NCI-H82 (cell line): Measurements from ENCODE around the gene PRRC2C.
"Not testable (repeated sequence)": the region's sequence is repeated elsewhere in the genome, so short reads cannot be mapped to it uniquely, and the experiment has no call there.

Experiments used
- DNase-seq: peaks from one replicate; lab custom pipeline; 2025; lab: John Stamatoyannopoulos, UW

PRRC2C gene

DNA sequence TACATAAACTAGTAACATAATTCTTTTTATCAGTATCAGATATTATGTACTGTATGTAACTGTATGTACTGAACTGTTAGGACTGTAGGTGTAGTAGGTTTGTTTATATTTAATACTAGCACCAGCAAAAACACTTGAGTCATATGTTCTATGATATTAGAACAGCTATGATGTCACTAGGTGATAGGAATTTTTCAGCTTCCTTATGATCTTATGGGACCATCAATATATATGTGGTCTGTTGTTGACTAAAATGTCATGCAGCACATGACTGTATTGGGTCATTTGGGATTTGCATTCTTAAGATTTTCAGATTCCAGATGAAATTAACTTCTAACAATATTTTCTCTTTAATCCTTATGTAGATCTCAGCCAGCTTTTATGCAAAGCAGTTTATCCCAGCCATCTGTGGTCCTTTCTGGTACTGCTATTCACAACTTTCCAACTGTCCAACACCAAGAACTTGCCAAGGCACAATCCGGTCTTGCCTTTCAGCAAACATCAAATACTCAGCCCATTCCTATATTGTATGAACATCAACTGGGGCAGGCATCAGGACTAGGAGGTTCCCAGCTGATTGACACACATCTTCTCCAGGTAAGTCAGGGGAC, 98.4 kb downstream of the PRRC2C start:
- DNase-seq = no peak

DNA sequence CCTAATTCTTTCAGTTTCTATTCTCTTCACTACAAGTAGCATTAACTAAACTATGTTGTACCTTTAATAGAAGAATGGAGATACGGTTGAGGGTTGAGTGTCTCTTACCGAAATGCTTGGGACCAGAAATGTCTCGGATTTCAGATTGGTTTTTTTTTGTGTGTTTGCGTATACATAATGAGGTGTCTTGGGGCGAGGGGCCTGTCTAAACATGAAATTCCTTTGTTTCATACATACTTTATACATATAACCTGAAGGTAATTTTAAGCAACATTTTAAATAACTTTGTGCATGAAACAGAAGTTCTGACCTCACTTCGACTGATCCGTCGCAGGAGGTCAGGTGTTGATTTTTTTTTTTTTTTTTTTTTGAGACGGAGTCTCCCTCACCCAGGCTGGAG, 100.4 kb downstream of the PRRC2C start:
- DNase-seq = no peak

DNA sequence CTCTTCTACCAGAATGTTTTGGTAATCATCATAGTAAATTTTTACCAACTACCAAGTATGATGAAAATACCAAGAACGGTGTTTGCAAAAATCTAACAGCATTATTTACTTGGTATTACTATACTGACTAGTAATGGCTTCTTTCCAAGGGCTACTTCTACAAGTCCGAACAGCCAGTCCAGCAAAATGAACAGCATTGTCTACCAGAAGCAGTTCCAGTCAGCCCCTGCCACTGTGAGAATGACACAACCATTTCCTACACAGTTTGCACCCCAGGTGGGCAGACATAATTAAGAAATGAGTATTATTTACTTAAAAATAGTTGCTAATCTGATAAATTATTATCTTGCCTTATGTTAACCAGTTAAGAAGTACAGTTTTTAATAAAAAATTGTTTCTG, 102.9 kb downstream of the PRRC2C start:
- DNase-seq = no peak

DNA sequence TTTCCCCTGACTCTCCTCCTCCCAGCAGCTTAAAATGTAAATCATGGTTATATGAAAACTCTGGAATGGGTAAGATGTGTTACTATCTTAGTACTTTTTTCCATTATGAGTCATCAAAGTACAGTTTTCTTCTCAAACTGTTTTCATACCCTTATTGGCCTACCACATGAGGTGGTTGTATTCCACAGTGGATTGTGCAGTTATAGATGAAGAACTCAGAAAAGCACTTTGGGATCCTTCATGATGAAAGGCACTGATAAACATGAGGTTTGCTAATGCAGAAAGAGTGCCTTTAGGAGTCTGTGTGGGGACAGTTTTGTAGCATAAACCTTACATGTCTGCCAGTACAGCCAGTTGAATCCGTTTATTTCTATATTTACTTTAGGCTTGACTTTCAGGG, 104.7 kb downstream of the PRRC2C start:
- no peak for DNase-seq

DNA sequence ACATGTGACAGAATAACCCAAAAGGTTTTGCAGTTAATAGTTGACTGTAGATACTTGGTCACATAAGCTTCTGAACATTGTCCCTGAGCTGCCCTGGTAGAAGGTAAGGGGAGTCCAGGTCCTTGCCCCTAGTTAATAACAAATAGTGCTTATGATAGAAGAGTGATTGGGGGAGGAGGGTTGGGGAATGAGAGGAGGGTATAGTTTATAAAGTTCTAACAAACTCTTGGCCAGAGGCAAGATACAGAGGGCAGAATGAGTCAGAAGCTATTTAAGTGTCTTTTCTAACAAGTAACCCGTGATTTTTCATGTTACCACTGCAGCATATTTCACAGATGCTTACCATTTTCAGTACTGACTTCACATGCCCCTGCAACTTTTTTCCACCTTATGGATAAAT, 110.0 kb downstream of the PRRC2C start:
- no peak for DNase-seq

DNA sequence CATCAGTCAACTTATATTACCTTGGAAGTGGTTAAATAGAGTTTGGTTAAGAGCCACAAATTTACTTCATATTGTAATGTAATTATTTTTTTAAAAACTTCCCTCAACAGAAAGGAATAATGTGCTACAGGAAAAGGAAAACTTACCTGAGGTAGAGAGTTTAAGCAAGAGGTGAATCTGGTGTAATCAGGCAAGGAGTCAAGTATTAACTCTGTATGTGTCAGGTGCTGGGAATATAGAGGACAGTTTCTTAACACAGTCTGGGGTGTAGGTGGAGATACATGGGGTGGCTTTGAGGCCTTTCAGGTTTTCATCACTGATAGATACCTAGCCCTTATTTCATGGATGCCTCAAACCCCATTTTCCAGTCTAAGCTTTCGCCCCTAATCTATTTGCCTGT, 110.8 kb downstream of the PRRC2C start:
- no peak for DNase-seq

DNA sequence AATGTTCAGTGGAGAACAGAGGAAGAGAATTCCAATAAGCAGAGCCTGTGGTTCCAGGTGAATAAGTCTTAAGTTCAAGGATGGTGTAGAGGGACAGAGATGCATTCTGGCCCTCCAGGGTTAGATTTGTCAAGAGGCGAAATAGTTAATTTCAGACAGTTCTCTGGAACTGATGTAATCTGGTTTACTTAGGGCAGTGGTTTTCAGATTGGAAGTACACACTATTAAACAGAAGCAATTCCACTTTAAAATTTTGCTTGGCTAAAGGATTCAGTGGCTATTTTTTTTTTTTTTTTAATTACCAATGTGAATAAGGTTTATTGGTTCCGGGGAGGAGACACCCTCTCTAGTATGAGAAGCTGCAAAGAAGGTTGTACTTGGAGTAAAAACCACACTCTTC, 111.4 kb downstream of the PRRC2C start:
- no peak for DNase-seq

DNA sequence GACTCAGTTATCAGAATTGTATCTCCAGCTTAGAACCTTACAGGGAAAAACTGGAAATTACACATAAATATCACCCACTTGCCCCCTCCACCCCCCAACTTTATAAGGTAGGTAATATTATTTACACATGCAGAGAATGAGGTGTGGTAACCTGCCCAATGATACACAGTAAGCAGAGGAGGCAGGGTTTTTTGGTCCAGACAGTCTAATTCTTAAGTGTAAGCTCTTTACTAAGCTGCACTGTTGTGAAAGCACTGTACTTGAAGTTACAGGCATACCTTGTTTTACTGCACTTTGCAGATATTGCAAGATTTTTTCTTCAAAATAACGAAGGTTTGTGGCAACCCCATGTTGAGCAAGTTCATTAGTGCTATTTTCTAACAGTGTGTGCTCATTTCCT, 111.9 kb downstream of the PRRC2C start:
- DNase-seq = no peak

DNA sequence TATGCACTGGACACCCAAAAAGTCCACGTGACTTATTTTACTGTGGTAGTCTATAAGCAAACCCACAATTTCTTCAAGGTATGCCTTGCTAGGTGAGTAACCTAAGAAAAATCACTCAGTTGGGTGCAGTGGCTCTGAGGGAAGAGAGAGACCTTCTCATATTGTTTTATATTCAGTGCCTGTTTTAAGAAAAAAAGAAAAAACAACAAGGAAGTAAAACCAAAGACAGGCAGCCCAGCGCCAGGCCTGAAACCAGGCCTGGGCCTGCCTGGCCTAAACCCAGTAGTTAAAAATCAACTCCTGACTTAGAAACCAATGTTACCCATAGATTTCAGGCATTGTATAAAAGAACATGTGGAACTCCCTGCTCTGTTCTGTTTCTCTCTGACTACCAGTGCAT, 115.0 kb downstream of the PRRC2C start:
- not testable (repeated sequence) for DNase-seq

DNA sequence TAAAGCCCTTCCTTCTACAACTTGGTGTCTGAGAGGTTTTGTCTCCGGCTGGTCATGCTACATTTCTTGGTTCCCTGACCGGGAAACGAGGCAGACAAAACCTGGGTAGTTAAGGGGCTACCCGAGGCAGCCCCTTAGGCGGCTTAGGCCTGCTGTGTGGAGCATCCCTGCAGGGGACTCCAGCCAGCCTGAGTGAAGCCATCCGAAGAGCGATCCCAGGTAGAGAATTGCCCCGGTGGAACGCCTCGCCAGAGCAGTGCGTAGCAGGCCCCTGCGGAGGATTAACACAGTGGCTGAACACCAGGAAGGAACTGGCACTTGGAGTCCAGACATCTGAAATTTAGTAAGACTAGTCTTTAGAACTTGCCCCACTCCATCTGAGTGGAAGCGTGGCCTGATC, 115.5 kb downstream of the PRRC2C start:
- no peak for DNase-seq

DNA sequence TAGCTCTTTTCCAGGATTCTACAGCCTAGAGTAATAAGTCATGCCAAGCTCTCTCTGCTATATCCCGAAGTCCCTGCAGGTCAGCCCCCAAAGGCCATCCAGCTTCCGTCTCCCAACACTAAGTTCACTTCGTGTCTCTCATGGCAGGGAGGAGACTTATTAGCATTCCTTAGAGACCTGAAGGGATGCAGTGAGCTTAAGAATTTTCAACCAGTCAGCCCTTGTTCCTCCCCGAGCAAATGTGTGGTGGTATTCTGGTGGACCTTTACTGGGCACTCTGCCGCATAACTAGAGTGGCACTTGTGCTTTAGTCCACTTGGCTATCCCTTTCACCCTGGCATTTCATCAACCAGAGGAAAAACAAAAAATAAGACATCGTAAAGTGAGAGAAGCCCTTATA, 117.7 kb downstream of the PRRC2C start:
- DNase-seq = not testable (repeated sequence)

DNA sequence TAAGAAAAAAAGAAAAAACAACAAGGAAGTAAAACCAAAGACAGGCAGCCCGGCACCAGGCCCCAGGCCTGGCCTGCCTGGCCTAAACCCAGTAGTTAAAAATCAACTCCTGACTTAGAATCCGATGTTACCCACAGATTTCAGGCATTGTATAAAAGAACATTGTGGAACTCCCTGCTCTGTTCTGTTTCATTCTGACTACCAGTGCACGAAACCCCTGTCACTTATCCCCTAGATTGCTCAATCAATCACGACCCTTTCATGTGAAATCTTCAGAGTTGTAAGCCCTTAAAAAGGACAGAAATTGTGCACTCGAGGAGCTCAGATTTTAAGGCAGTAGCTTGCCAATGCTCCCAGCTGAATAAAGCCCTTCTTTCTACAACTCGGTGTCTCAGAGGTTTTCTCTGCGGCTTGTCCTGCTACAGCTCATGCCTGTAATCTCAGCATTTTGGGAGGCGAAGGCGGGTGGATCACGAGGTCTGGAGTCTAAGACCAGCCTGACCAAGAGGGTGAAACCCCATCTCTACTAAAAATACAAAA, 121.1 kb downstream of the PRRC2C start:
- DNase-seq = no peak

DNA sequence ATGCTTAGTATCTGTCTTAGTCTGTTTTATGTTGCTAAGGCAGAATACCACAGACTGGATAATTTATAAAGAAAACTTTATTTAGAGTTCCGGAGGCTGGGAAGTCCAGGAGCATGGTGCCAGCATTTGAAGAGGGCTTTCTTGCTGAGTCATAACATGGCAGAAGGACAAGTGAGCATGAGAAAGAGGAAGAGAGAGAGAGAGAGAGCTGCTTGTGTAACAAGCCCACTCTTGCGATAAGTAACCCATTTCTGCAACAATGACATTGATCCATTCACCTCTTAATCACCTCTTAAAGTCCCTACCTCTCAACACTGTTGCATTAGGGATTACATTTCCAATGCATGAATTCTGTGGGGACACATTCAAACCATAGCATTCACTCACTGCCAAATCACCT, 125.1 kb downstream of the PRRC2C start:
- no peak for DNase-seq

DNA sequence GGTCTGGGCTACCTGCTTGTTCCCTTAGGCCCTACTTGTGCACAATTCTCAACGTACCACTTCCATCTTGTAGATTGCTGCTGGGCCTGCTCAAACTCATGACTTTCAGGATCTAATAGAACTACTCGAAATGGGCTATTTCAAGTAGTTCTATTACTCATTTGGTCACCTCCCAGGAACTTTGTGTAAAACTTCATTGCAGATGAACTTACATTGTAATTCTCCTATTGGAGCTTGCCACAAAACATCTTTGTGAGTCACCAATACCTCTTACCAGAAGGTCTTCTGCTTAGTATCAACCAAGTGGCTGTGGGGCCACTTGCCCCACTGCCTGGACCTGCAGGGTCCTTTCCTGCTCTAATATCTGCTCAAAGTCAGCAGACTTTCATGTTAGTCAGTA, 126.0 kb downstream of the PRRC2C start:
- no peak for DNase-seq

DNA sequence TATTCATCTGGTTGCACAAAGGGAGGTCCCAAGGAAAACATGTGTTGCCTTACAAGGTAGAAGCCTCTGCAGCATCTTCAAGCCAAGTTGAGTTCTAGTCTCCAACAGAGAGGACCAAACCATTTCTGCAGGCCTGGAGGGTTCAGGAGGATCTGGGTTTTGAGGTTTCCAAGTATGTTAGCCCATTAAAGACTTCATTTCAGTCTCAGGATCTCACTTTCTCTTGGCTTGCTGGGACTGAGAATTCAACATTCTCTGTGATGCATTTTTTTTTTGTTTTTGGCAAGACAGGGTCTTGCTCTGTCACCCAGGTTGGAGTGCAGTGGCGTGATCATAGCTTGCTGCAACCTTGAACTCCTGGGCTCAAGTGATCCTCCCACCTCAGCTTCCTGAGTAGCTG, 128.0 kb downstream of the PRRC2C start:
- no peak for DNase-seq

DNA sequence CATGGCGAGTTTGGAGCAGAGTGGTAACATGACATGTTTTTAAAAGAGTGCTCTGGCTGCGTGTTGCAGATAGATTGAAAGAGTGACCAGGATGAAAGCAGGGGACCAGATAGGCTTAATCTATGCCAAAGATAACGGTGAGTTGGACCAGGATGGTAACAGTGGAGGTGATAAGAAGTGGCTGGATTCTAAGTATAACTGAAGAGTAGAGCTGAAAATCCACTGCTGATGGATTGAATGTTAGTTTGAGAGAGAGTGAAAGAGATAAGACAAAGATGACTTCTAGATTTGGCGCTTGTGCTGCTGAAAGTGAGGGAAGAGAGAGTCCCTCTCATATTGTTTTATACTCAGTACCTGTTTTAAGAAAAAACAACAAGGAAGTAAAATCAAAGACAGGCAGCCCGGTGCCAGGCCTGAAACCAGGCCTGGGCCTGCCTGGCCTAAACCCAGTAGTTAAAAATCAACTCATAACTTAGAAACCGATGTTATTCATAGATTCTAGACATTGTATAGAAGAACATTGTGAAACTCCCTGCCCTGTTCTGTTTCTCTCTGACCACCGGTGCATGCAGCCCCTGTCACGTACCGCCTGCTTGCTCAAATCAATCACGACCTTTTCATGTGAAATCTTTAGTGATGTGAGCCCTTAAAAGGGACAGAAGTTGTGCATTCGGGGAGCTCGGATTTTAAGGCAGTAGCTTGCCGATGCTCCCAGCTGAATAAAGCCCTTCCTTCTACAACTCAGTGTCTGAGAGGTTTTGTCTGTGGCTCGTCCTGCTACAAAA, 130.0 kb downstream of the PRRC2C start:
- DNase-seq = not testable (repeated sequence)

DNA sequence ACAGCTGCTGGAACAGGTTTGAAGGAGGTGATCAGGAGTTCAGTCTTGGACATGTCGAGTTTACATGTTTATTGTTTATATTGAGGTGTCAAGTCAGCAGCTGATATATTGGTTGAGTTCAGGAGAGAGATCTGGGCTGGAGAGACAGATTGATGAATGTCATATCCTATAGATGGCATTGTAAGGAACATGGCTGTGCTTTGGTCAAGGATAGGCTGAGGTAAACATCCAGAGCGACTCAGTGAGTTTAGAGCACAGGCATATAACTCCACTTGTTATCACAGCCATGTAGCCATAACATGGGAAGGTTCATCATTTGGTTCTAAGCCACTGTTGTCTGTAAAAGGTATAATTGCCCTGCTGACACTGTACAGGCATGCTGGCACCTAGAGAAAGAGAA, 131.3 kb downstream of the PRRC2C start:
- DNase-seq = no peak

DNA sequence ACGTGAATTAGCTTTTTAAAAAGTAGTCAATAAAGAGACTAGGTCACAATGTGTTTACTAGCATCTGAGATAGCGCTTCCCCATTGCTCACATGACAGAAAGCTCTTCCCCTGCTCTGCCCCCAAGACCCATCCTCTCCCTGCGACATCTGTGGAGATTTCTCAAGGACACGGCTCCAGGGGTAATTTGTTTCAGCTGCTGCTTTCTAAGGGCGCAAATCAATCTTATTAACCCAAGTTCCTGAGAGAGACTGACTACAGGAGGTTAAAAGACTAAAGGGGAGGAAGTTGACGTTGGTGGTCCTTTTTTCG, 136.8 kb downstream of the PRRC2C start, which contains the start of gene MYOCOS:
Gene MYOCOS, plus strand, starts transcription at position 92 of the 311 bp plus-strand sequence. CDS start 1,641 bp downstream, outside the sequence.
- DNase-seq = peak; percentile 85

DNA sequence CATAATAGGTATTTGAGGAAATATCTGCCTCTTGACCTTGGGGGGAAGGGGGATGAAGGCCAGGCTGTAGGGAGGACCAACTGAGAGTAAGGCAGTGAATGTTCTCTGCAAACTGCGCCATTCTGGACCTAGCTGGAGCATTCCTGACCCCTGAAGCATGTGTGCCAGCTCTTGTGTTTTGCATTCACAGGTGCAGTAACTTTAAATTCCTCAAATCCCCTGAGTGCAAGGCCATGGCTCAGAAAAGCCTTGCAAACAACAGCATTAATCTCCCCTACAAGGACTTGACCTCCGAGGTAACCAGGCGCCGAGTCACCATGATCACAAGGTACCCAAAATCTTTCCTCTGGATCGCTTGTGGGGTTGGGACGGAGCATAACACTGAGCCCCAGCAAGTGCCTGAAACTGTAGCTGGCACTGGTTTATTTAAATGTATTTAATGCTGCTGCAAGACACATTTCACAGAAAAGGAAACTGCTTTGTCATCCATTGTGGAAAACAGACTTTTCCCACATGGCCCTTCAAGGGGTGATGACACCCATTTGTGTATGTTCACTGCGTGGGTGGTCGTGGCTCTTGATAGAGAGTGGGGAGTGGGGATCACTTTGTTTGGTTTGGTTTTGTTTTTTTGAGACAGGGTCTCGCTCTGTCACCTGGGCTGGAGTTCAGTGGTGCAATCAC, 138.5 kb downstream of the PRRC2C start:
- peak; percentile 41 for DNase-seq

DNA sequence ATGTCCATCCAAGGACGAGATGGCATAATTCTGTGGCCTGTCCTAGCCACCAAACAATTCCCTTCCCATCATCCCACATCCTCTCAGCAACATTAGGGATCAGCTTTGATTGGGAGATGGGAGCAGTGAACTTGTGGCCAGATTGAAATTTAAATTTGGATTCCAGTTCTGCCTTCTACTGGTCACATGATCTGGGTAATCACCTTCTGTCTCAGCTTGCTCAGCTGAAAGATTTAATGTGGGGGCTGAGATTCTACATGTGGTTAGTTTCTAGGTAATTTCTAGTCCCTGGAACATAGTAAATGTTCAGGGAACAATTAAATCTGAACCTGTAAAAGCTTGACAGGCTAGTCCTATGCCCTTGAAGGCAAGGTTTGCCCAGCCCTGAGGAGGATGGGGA, 139.9 kb downstream of the PRRC2C start:
- peak; percentile 36 for DNase-seq

DNA sequence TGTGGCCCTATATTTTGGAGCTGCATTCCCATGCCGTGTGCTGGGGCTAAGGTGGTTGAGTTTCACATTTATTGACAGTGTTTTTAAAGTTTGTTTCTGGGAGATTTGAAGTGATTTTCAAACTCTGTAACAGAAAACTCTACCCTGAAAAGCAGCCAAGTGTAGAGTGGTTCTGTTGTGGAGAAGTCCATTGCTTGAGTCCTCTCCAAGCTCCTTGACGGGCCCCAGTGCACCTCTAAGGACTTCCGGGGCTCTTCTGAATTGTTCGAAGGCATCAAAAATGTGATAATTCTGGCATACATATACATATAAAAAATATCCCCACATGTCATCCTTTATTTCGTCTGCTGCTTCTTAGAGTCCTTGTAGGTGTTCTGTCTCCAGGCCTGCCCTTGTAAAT, 141.7 kb downstream of the PRRC2C start:
- no peak for DNase-seq

DNA sequence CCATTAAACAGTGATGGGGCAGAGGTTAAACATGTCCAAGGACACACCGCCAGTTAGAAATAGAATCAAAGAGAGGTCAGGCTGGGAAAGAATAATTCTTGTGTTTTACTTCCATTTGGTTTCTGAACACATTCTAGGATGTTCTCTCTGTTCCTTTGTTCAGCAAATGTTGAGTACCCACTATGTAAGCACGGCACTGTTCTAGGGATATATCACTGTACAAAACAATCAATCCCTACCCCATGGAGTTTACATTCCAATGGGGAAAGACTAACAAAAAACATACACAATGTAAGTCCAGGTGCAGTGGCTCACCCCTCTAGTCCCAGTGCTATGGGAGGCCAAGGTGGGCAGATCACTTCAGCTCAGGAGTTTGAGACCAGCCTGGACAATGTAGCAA, 142.9 kb downstream of the PRRC2C start:
- DNase-seq = no peak

DNA sequence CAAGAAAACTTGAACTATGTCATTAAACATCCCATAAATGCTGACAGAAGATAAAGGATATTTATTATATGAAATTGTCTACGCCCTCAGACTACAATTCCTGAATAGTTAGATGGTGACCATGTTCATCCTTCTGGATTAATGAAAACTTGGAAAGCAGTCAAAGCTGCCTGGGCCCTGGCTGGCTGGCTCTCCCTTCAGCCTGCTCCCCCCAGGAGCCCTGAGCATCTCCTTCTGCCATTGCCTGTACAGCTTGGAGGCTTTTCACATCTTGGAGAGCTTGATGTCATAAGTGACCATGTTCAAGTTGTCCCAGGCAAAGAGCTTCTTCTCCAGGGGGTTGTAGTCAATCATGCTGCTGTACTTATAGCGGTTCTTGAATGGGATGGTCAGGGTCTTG, 150.3 kb downstream of the PRRC2C start:
- no peak for DNase-seq
